GM23338 (cell line): ENCODE data around the gene PADI1. TPM values are rescaled to one million over a fixed set of nuclear protein-coding genes. Genes with fewer than 3 reads are reported as not detected.

Experiments used
- ATAC-seq: fragments of 200-7000 bp; cut with Tn5 transposase; 3 replicates; pipeline ENCODE4 v1.9.1; 2020
- DNase-seq: peaks from one replicate; pipeline ENCODE4 v3.0.0-alpha.2; 2015; ENCODE audit warnings: low spot score
- H2AFZ ChIP-seq: fragments of 200-600 bp; sonication (generic); 2 replicates; pipeline ENCODE4 v1.8.0; 2016; ENCODE audit warnings: antibody characterized with exemption, mild to moderate bottlenecking, moderate library complexity
- H3F3A ChIP-seq: fragments of 200-600 bp; sonication (generic); replicated peaks from 2 replicates; pipeline ENCODE4 v1.8.0; 2017; ENCODE audit warnings: antibody characterized with exemption, mixed run types, low read depth
- H3K27ac ChIP-seq: fragments of 200-600 bp; sonication (generic); 2 replicates; pipeline ENCODE4 v1.6.1; 2016; ENCODE audit warnings: low read depth
- H3K27me3 ChIP-seq: fragments of 200-600 bp; sonication (generic); 2 replicates; pipeline ENCODE4 v1.8.0; 2016; ENCODE audit warnings: mild to moderate bottlenecking, mixed run types, moderate library complexity; ENCODE audit not compliant: insufficient read depth
- H3K36me3 ChIP-seq: fragments of 200-600 bp; sonication (generic); 2 replicates; pipeline ENCODE4 v1.8.0; 2016; ENCODE audit warnings: mild to moderate bottlenecking; ENCODE audit not compliant: insufficient read depth
- H3K4me1 ChIP-seq: fragments of 200-600 bp; sonication (generic); 2 replicates; pipeline ENCODE4 v1.8.0; 2016; ENCODE audit warnings: mild to moderate bottlenecking, moderate library complexity; ENCODE audit not compliant: insufficient read depth
- H3K4me2 ChIP-seq: fragments of 200-600 bp; sonication (generic); 2 replicates; pipeline ENCODE4 v1.7.1; 2017; ENCODE audit warnings: mixed run types
- H3K4me3 ChIP-seq: fragments of 200-600 bp; sonication (generic); 2 replicates; pipeline ENCODE4 v1.6.1; 2016; ENCODE audit warnings: mixed run types
- H3K79me2 ChIP-seq: fragments of 200-600 bp; sonication (generic); replicated peaks from 2 replicates; pipeline ENCODE4 v1.8.0; 2017; ENCODE audit warnings: mild to moderate bottlenecking; ENCODE audit not compliant: insufficient read depth
- H3K9me2 ChIP-seq: fragments of 200-600 bp; sonication (generic); 2 replicates; pipeline ENCODE4 v1.8.0; 2017; ENCODE audit not compliant: insufficient read depth
- H4K20me1 ChIP-seq: fragments of 200-600 bp; sonication (generic); replicated peaks from 2 replicates; pipeline ENCODE4 v1.8.0; 2017; ENCODE audit warnings: mild to moderate bottlenecking; ENCODE audit not compliant: insufficient read depth
- H3K27ac Mint-ChIP-seq: 2 replicates; pipeline ENCODE4 v1.8.0; 2020; ENCODE audit warnings: inconsistent platforms, mild to moderate bottlenecking, moderate library complexity, mixed read lengths
- H3K27me3 Mint-ChIP-seq: 3 replicates; pipeline ENCODE4 v1.8.0; 2022; ENCODE audit warnings: low read depth, mild to moderate bottlenecking, moderate library complexity, mixed read lengths, inconsistent platforms; ENCODE audit not compliant: insufficient read depth, poor library complexity
- H3K36me3 Mint-ChIP-seq: 3 replicates; pipeline ENCODE4 v1.8.0; 2021; ENCODE audit warnings: low read depth, mild to moderate bottlenecking, inconsistent platforms, moderate library complexity, mixed read lengths
- H3K4me1 Mint-ChIP-seq: 3 replicates; pipeline ENCODE4 v1.8.0; 2020; ENCODE audit warnings: mild to moderate bottlenecking, inconsistent platforms, mixed read lengths
- H3K4me3 Mint-ChIP-seq: 3 replicates; pipeline ENCODE4 v1.8.0; 2021; ENCODE audit warnings: moderate library complexity, mild to moderate bottlenecking, inconsistent platforms, mixed read lengths
- H3K9me3 Mint-ChIP-seq: 3 replicates; pipeline ENCODE4 v1.8.0; 2020; ENCODE audit warnings: moderate library complexity, mild to moderate bottlenecking, inconsistent platforms, mixed read lengths
- CREB1 ChIP-seq: fragments of 250-450 bp; sonication (Bioruptor Pico); IDR thresholded peaks from 2 replicates; pipeline ENCODE4 v1.5.0; 2020; ENCODE audit warnings: low read depth, mild to moderate bottlenecking, moderate library complexity
- EZH2 ChIP-seq: fragments of 200-600 bp; sonication (generic); IDR thresholded peaks from one replicate; pipeline ENCODE4 v1.8.0; 2017; ENCODE audit warnings: antibody characterized with exemption, mild to moderate bottlenecking, low read depth; ENCODE audit not compliant: unreplicated experiment
- EZH2phosphoT487 ChIP-seq: fragments of 200-600 bp; sonication (generic); IDR thresholded peaks from one replicate; pipeline ENCODE4 v1.8.1; 2018; ENCODE audit warnings: antibody characterized with exemption; ENCODE audit not compliant: unreplicated experiment
- JUNB ChIP-seq: IDR thresholded peaks from one replicate; pipeline ENCODE4 v1.6.1; 2016; ENCODE audit warnings: antibody characterized with exemption; ENCODE audit not compliant: unreplicated experiment
- NANOG ChIP-seq: IDR thresholded peaks from 2 replicates; pipeline ENCODE4 v1.6.1; 2016; ENCODE audit warnings: antibody characterized with exemption, borderline replicate concordance
- POLR2AphosphoS5 ChIP-seq: IDR thresholded peaks from 2 replicates; pipeline ENCODE4 v1.6.1; 2016; ENCODE audit warnings: antibody characterized with exemption, low read depth
- STAT1 ChIP-seq: IDR thresholded peaks from one replicate; pipeline ENCODE4 v1.6.1; 2016; ENCODE audit warnings: antibody characterized with exemption; ENCODE audit not compliant: unreplicated experiment
- ZNF114 ChIP-seq: fragments of 250-450 bp; sonication (Bioruptor Pico); IDR thresholded peaks from 2 replicates; pipeline ENCODE4 v1.5.0; 2020; ENCODE audit warnings: mild to moderate bottlenecking, moderate library complexity
- ZNF331 ChIP-seq: fragments of 250-450 bp; sonication (Bioruptor Pico); IDR thresholded peaks from 2 replicates; pipeline ENCODE4 v1.5.0; 2020; ENCODE audit warnings: low read depth, mild to moderate bottlenecking, moderate library complexity
- ZNF462 ChIP-seq: fragments of 250-450 bp; sonication (Bioruptor Pico); IDR thresholded peaks from 2 replicates; pipeline ENCODE4 v1.5.0; 2020; ENCODE audit warnings: mild to moderate bottlenecking, moderate library complexity
- polyA plus RNA-seq: library from polyadenylated mRNA; unstranded; fragments of >200 nt; fragmentation: Nextera tagmentation; extraction: Ambion mirVana; gene quantifications from 2 replicates; pipeline ENCODE4 v1.2.1, GENCODE V29; 2016
- total RNA-seq: library from RNA; depleted of rRNA; stranded (reverse); fragments of >200 nt; shearing (Covaris generic); gene quantifications from 2 replicates; pipeline ENCODE4 v1.2.3, GENCODE V29; 2014
- TF ChIP-seq, protein P1 (sequence below), 2 experiments: fragments of 200-600 bp in 1 of 2; sonication (generic) in 1 of 2; conservative IDR thresholded peaks; 2 replicates each; pipeline versions ENCODE4 v1.5.1 to v1.6.1; 2016 to 2017; ENCODE audit warnings: antibody characterized with exemption in 2 of 2, low read depth in 2 of 2, mild to moderate bottlenecking in 2 of 2, moderate library complexity in 1 of 2
- TF ChIP-seq, protein P2 (sequence below): IDR thresholded peaks from 2 replicates; pipeline ENCODE4 v1.6.1; 2016; ENCODE audit warnings: antibody characterized with exemption
- TF ChIP-seq, protein P3 (sequence below): IDR thresholded peaks from one replicate; pipeline ENCODE4 v1.6.1; 2018; ENCODE audit warnings: antibody characterized with exemption; ENCODE audit not compliant: unreplicated experiment

The PADI1 gene
- total and polyA plus RNA-seq, 2 experiments from 2014 or later, result 0.26 to 0.28 TPM

DNA sequence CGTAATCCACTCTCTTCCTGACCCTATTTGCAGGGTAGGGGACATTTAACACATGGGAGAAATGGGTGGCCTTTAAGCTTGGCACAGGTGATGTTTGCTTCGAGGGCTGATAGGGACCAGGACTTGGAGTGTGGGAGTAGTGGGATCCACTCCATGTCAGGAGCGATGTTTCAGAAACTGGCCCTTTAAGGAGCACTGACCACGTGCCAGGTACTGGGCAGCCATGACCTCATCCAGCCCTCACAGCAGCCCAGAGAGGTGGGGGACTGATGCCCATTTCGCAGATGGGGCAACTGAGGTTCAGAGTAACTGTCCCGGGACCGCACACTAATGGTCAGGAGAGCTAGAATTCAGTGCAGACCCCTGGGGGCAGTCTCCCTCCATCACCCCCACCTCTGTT lies 55.3 kb downstream of the PADI1 start:
- ATAC-seq (no peak), DNase-seq (no peak)
- Histone ChIP-seq H3K4me3 (no peak overlapping the region), H3K9me2 (no peaks in the 10 kb centered on the region), H3K79me2 (no peaks in the 10 kb centered on the region), H4K20me1 (no peaks in the 10 kb centered on the region), H3K27ac (no peak overlapping the region), H3K4me1 (no peaks in the 10 kb centered on the region), H3K4me2 (no peak overlapping the region), H2AFZ (no peak overlapping the region), H3K27me3 (no peaks in the 10 kb centered on the region), H3K36me3 (no peaks in the 10 kb centered on the region), H3F3A (no peaks in the 10 kb centered on the region)
- Mint-ChIP-seq H3K4me3 (no peak overlapping the region), H3K27me3 (peaks cover 8% of the 10 kb centered on the region), H3K9me3 (no peaks in the 10 kb centered on the region), H3K27ac (no peak overlapping the region), H3K4me1 (no peaks in the 10 kb centered on the region), H3K36me3 (no peaks in the 10 kb centered on the region)
- TF ChIP-seq EZH2phosphoT487 (no peak), ZNF331 (CRISPR knock-in tag) (no peak), STAT1 (no peak), NANOG (no peak), EZH2 (no peak), ZNF114 (CRISPR knock-in tag) (no peak), JUNB (no peak), ZNF462 (no peak), CREB1 (CRISPR knock-in tag) (no peak), POLR2AphosphoS5 (no peak)
- TF ChIP-seq, protein P1, sequence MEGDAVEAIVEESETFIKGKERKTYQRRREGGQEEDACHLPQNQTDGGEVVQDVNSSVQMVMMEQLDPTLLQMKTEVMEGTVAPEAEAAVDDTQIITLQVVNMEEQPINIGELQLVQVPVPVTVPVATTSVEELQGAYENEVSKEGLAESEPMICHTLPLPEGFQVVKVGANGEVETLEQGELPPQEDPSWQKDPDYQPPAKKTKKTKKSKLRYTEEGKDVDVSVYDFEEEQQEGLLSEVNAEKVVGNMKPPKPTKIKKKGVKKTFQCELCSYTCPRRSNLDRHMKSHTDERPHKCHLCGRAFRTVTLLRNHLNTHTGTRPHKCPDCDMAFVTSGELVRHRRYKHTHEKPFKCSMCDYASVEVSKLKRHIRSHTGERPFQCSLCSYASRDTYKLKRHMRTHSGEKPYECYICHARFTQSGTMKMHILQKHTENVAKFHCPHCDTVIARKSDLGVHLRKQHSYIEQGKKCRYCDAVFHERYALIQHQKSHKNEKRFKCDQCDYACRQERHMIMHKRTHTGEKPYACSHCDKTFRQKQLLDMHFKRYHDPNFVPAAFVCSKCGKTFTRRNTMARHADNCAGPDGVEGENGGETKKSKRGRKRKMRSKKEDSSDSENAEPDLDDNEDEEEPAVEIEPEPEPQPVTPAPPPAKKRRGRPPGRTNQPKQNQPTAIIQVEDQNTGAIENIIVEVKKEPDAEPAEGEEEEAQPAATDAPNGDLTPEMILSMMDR (conservative IDR thresholded peaks at IDR 0.05; ENCODE audit: low read depth in 2 of 2), result no peak
- TF ChIP-seq, protein P2, sequence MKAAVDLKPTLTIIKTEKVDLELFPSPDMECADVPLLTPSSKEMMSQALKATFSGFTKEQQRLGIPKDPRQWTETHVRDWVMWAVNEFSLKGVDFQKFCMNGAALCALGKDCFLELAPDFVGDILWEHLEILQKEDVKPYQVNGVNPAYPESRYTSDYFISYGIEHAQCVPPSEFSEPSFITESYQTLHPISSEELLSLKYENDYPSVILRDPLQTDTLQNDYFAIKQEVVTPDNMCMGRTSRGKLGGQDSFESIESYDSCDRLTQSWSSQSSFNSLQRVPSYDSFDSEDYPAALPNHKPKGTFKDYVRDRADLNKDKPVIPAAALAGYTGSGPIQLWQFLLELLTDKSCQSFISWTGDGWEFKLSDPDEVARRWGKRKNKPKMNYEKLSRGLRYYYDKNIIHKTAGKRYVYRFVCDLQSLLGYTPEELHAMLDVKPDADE, result no peak
- TF ChIP-seq, protein P3, sequence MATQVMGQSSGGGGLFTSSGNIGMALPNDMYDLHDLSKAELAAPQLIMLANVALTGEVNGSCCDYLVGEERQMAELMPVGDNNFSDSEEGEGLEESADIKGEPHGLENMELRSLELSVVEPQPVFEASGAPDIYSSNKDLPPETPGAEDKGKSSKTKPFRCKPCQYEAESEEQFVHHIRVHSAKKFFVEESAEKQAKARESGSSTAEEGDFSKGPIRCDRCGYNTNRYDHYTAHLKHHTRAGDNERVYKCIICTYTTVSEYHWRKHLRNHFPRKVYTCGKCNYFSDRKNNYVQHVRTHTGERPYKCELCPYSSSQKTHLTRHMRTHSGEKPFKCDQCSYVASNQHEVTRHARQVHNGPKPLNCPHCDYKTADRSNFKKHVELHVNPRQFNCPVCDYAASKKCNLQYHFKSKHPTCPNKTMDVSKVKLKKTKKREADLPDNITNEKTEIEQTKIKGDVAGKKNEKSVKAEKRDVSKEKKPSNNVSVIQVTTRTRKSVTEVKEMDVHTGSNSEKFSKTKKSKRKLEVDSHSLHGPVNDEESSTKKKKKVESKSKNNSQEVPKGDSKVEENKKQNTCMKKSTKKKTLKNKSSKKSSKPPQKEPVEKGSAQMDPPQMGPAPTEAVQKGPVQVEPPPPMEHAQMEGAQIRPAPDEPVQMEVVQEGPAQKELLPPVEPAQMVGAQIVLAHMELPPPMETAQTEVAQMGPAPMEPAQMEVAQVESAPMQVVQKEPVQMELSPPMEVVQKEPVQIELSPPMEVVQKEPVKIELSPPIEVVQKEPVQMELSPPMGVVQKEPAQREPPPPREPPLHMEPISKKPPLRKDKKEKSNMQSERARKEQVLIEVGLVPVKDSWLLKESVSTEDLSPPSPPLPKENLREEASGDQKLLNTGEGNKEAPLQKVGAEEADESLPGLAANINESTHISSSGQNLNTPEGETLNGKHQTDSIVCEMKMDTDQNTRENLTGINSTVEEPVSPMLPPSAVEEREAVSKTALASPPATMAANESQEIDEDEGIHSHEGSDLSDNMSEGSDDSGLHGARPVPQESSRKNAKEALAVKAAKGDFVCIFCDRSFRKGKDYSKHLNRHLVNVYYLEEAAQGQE, result no peak
